Right lobe of liver (tissue), 6 donors: Measurements from ENCODE around the gene NEB. TPM values are rescaled to one million over a fixed set of nuclear protein-coding genes. Genes with fewer than 3 reads are reported as not detected.
"Not testable (repeated sequence)": the region's sequence is repeated elsewhere in the genome, so short reads cannot be mapped to it uniquely, and the experiment has no call there.

Source experiments
- ATAC-seq, 4 donors: fragments of 200-7000 bp; cut with Tn5 transposase; one replicate each; pipeline ENCODE4 v1.9.1; 2020; ENCODE audit warnings: mild to moderate bottlenecking in 4 of 4, moderate library complexity in 4 of 4
- DNase-seq, 3 donors: peaks; one replicate each; pipeline ENCODE4 v3.0.0-alpha.2; 2020
- H3K27ac ChIP-seq, 3 donors: fragments of 200-600 bp; one replicate each; pipeline ENCODE4 v1.8.0; 2022
- H3K27me3 ChIP-seq, 2 donors: fragments of 200-600 bp; one replicate each; pipeline ENCODE4 v1.8.0; 2022
- H3K36me3 ChIP-seq, 4 donors: fragments of 200-600 bp; sonication (generic) in 1 of 4; one replicate each; pipeline versions ENCODE4 v1.5.1 to v1.8.0; 2017 to 2022; ENCODE audit warnings: control low read depth in 1 of 4
- H3K4me1 ChIP-seq, 4 donors: fragments of 200-600 bp; sonication (generic) in 1 of 4; one replicate each; pipeline versions ENCODE4 v1.5.1 to v1.8.0; 2017 to 2022; ENCODE audit warnings: control low read depth in 1 of 4
- H3K4me3 ChIP-seq, 3 donors: fragments of 200-600 bp; one replicate each; pipeline ENCODE4 v1.8.0; 2022
- H3K9me3 ChIP-seq, 4 donors: fragments of 200-600 bp; sonication (generic) in 1 of 4; one replicate each; pipeline versions ENCODE4 v1.5.1 to v1.8.0; 2017 to 2022; ENCODE audit warnings: control low read depth in 1 of 4
- CTCF ChIP-seq, 4 donors: fragments of 200-600 bp in 3 of 4; fragments of 450-650 bp in 1 of 4; IDR thresholded peaks; one replicate each; pipeline versions ENCODE4 v1.5.1 to v1.8.0; 2016 to 2022; ENCODE audit warnings: antibody characterized with exemption in 4 of 4, mild to moderate bottlenecking in 2 of 4
- POLR2A ChIP-seq: fragments of 450-650 bp; IDR thresholded peaks from one replicate; pipeline ENCODE4 v1.6.1; 2017; ENCODE audit warnings: antibody characterized with exemption, mild to moderate bottlenecking
- WGBS: methylation state at CpG from one replicate; pipeline ENCODE4 v1.1.6; 2018; ENCODE audit warnings: low coverage, low lambda C conversion rate; ENCODE audit not compliant: insufficient coverage; ENCODE audit errors: missing lambda C conversion rate; 5-methylcytosine and 5-hydroxymethylcytosine counted together
- intact Hi-C, 2 donors: fragments of 100-400 bp; cut with DNase I; formaldehyde crosslinking; loops; one replicate each; pipeline versions ENCODE4 v1.11.2 to v1.14.1; 2022
- total RNA-seq, 6 experiments: library from RNA; depleted of rRNA in 2 of 6; stranded (reverse); fragments of >200 nt in 2 of 6; fragmentation: NEBNext Ultra II Directional in 3 of 6; extraction: Animal tissue kit (Norgen Biotek cat#: 25700) in 3 of 6; gene quantifications; one replicate each; pipeline versions ENCODE4 v1.1.0 to v1.2.4, GENCODE V29; 2016 to 2023
- donor health status: DM: no; HTN: yes; CAD: no.
- donor health status: DM: no; HTN: no; CAD: no.
- donor health status: DM: no; HTN: no; CAD: no.
- donor health status: DM: no; HTN: yes; CAD: no.
- donor health status: DM: no; HTN: yes; CAD: no.

Gene NEB
- total RNA-seq, 6 experiments from 2014 or later, result 1.3 to 23.1 (median 9.2) TPM

- WGBS, result 92% methylated on average over 7 of the region's 8 CpGs
- no peaks in the 10 kb centered on the region for H3K27me3 ChIP-seq
- H3K4me1 ChIP-seq, result no peaks in the 10 kb centered on the region
- no peak for DNase-seq
- H3K4me3 ChIP-seq, result no peak overlapping the region
- no peak for TF ChIP-seq POLR2A
- no peak for TF ChIP-seq CTCF (IDR thresholded peaks at IDR 0.05)
- no peaks in the 10 kb centered on the region for H3K9me3 ChIP-seq
- H3K36me3 ChIP-seq, result peaks cover 0 to 4% (median 0%) of the 10 kb centered on the region in 4 donors
- ATAC-seq, result no peak
- intact Hi-C loops, result no loop called here
- H3K27ac ChIP-seq, result no peak overlapping the region
Observed at GRCh38 chr2:151562398-151562797, 171.9 kb downstream of the NEB start.

GRCh38 chr2:151560289-151560688 is 174.0 kb downstream of the NEB start:
- Histone ChIP-seq H3K4me1 (no peaks in the 10 kb centered on the region), H3K36me3 (peaks cover 0 to 4% (median 0%) of the 10 kb centered on the region in 4 donors), H3K9me3 (no peaks in the 10 kb centered on the region), H3K27ac (no peak overlapping the region), H3K27me3 (no peaks in the 10 kb centered on the region), H3K4me3 (no peak overlapping the region)
- ATAC-seq (no peak), DNase-seq (no peak)
- intact Hi-C loops, result no loop called here
- no peak for TF ChIP-seq CTCF (IDR thresholded peaks at IDR 0.05)
- no peak for TF ChIP-seq POLR2A
- 91% methylated on average over 1 of the region's 3 CpGs for WGBS

GRCh38 chr2:151559431-151559830 is 174.8 kb downstream of the NEB start:
- H3K36me3 ChIP-seq, H3K27ac ChIP-seq, H3K27me3 ChIP-seq, H3K4me3 ChIP-seq, intact Hi-C loops, ATAC-seq, H3K4me1 ChIP-seq, H3K9me3 ChIP-seq, DNase-seq: not testable (repeated sequence)
- 100% methylated on average over 2 of the region's 2 CpGs for WGBS

- H3K27me3 ChIP-seq, H3K27ac ChIP-seq, intact Hi-C loops, H3K4me3 ChIP-seq, H3K9me3 ChIP-seq, H3K36me3 ChIP-seq, DNase-seq, H3K4me1 ChIP-seq, ATAC-seq: not testable (repeated sequence)
- WGBS, result 37% methylated on average over 2 of the region's 2 CpGs
Observed at GRCh38 chr2:151557883-151558282, 176.4 kb downstream of the NEB start.

- Histone ChIP-seq H3K36me3 (peaks cover 0 to 4% (median 0%) of the 10 kb centered on the region in 4 donors), H3K27me3 (no peaks in the 10 kb centered on the region), H3K9me3 (no peaks in the 10 kb centered on the region), H3K4me3 (no peak overlapping the region), H3K4me1 (no peaks in the 10 kb centered on the region), H3K27ac (no peak overlapping the region)
- DNase-seq (no peak), ATAC-seq (no peak)
- intact Hi-C loops, result no loop called here
- TF ChIP-seq POLR2A, result no peak
- no peak for TF ChIP-seq CTCF (IDR thresholded peaks at IDR 0.05)
Observed at GRCh38 chr2:151556121-151556520, 178.2 kb downstream of the NEB start.

GRCh38 chr2:151552287-151552686 is 182.0 kb downstream of the NEB start:
- TF ChIP-seq POLR2A (no peak), CTCF (IDR thresholded peaks at IDR 0.05) (no peak)
- no peak for ATAC-seq
- WGBS, result 85% methylated on average over 5 of the region's 5 CpGs

More at GRCh38 chr2:151552287-151552686, 182.0 kb downstream of the NEB start:
- H3K27me3 ChIP-seq, result no peaks in the 10 kb centered on the region
- H3K9me3 ChIP-seq, result no peaks in the 10 kb centered on the region
- intact Hi-C loops, result no loop called here
- H3K4me1 ChIP-seq, result no peaks in the 10 kb centered on the region
- H3K4me3 ChIP-seq, result no peak overlapping the region
- DNase-seq, result no peak
- H3K36me3 ChIP-seq, result no peaks in the 10 kb centered on the region
- no peak overlapping the region for H3K27ac ChIP-seq
